Mesenchymal stem cell (in vitro differentiated cells and primary cell): ENCODE measurements around the gene VWCE.
"Not testable (repeated sequence)": the region's sequence is repeated elsewhere in the genome, so short reads cannot be mapped to it uniquely, and the experiment has no call there.

Experiments used
- DNase-seq: peaks from one replicate; pipeline ENCODE4 v3.0.0-alpha.2; 2013
- H2AFZ ChIP-seq: one replicate; pipeline ENCODE4 v1.6.1; 2013; ENCODE audit warnings: low read depth, mild to moderate bottlenecking, control low read depth, inconsistent platforms, low read length, moderate library complexity
- H2AK5ac ChIP-seq: 2 replicates; pipeline ENCODE4 v1.6.1; 2013; ENCODE audit warnings: low read length, moderate library complexity, mild to moderate bottlenecking, inconsistent platforms; ENCODE audit not compliant: severe bottlenecking
- H2BK120ac ChIP-seq: one replicate; pipeline ENCODE4 v1.6.1; 2013; ENCODE audit warnings: low read depth, mild to moderate bottlenecking, inconsistent platforms, low read length, moderate library complexity
- H2BK12ac ChIP-seq, 2 experiments: one replicate each; pipeline ENCODE4 v1.6.1; 2013; ENCODE audit warnings: inconsistent platforms in 2 of 2, low read length in 2 of 2, mild to moderate bottlenecking in 2 of 2, moderate library complexity in 2 of 2, control low read depth in 1 of 2
- H2BK15ac ChIP-seq: one replicate; pipeline ENCODE4 v1.6.1; 2013; ENCODE audit warnings: mild to moderate bottlenecking, low read depth, inconsistent platforms; ENCODE audit not compliant: poor library complexity, severe bottlenecking
- H2BK5ac ChIP-seq: 2 replicates; pipeline ENCODE4 v1.6.1; 2013; ENCODE audit warnings: low read depth, mild to moderate bottlenecking, low read length, control low read depth, inconsistent platforms; ENCODE audit not compliant: poor library complexity, severe bottlenecking
- H3K14ac ChIP-seq, 2 experiments: one replicate each; pipeline ENCODE4 v1.6.1; 2013; ENCODE audit warnings: inconsistent platforms in 2 of 2, low read length in 2 of 2, control low read depth in 1 of 2, mild to moderate bottlenecking in 1 of 2, moderate library complexity in 1 of 2
- H3K18ac ChIP-seq, 2 experiments: one replicate each; pipeline ENCODE4 v1.6.1; 2013; ENCODE audit warnings: inconsistent platforms in 2 of 2, low read length in 2 of 2, control low read depth in 1 of 2, low read depth in 1 of 2, mild to moderate bottlenecking in 1 of 2
- H3K23ac ChIP-seq, 2 experiments: one replicate each; pipeline ENCODE4 v1.6.1; 2013; ENCODE audit warnings: inconsistent platforms in 2 of 2, low read length in 2 of 2, mild to moderate bottlenecking in 2 of 2, moderate library complexity in 2 of 2, control low read depth in 1 of 2
- H3K27ac ChIP-seq: 2 replicates; pipeline ENCODE4 v1.5.1; 2013; ENCODE audit warnings: mild to moderate bottlenecking, moderate library complexity, low read length, control low read depth, inconsistent platforms; ENCODE audit not compliant: poor library complexity, severe bottlenecking
- H3K27me3 ChIP-seq, 2 experiments: 2 replicates each; pipeline versions ENCODE4 v1.6.1 to v1.7.0; 2013; ENCODE audit warnings: low read length in 2 of 2, mild to moderate bottlenecking in 2 of 2, moderate library complexity in 2 of 2, control low read depth in 1 of 2, inconsistent platforms in 1 of 2; ENCODE audit not compliant: control insufficient read depth in 1 of 2, insufficient read depth in 1 of 2
- H3K36me3 ChIP-seq, 2 experiments: 2 replicates each; pipeline versions ENCODE4 v1.6.1 to v1.7.0; 2013; ENCODE audit warnings: low read length in 2 of 2, control low read depth in 1 of 2, inconsistent platforms in 1 of 2, low read depth in 1 of 2, mild to moderate bottlenecking in 1 of 2; ENCODE audit not compliant: insufficient read depth in 2 of 2, control insufficient read depth in 1 of 2
- H3K4ac ChIP-seq, 2 experiments: one replicate each; pipeline ENCODE4 v1.6.1; 2013; ENCODE audit warnings: inconsistent platforms in 2 of 2, low read length in 2 of 2, mild to moderate bottlenecking in 2 of 2, moderate library complexity in 2 of 2, control low read depth in 1 of 2, low read depth in 1 of 2
- H3K4me1 ChIP-seq: 2 replicates; pipeline ENCODE4 v1.6.1; 2013; ENCODE audit warnings: low read depth, low read length, control low read depth; ENCODE audit not compliant: control insufficient read depth, insufficient read depth
- H3K4me2 ChIP-seq: 2 replicates; pipeline ENCODE4 v1.6.1; 2013; ENCODE audit warnings: low read length, mild to moderate bottlenecking, inconsistent platforms; ENCODE audit not compliant: poor library complexity, severe bottlenecking
- H3K4me3 ChIP-seq, 2 experiments: 2 replicates each; pipeline versions ENCODE4 v1.5.1 to v1.7.0; 2013; ENCODE audit warnings: low read length in 2 of 2, mild to moderate bottlenecking in 2 of 2, control low read depth in 1 of 2, low read depth in 1 of 2; ENCODE audit not compliant: insufficient read depth in 1 of 2
- H3K79me1 ChIP-seq: replicated peaks from 2 replicates; pipeline ENCODE4 v1.6.1; 2013; ENCODE audit warnings: mild to moderate bottlenecking, control low read depth, low read length, inconsistent platforms; ENCODE audit not compliant: poor library complexity, severe bottlenecking
- H3K9ac ChIP-seq: 2 replicates; pipeline ENCODE4 v1.7.0; 2013; ENCODE audit warnings: mild to moderate bottlenecking, low read length, moderate library complexity
- H3K9me3 ChIP-seq: 2 replicates; pipeline ENCODE4 v1.7.0; 2013; ENCODE audit warnings: mild to moderate bottlenecking, low read length; ENCODE audit not compliant: control insufficient read depth
- H4K8ac ChIP-seq: one replicate; pipeline ENCODE4 v1.6.1; 2013; ENCODE audit warnings: inconsistent platforms, mild to moderate bottlenecking, low read length, moderate library complexity
- H4K91ac ChIP-seq: one replicate; pipeline ENCODE4 v1.6.1; 2013; ENCODE audit warnings: mild to moderate bottlenecking, low read length, inconsistent platforms
- WGBS: methylation state at CpG from one replicate; pipeline ENCODE4 v1.1.7; 2013; ENCODE audit warnings: mixed read lengths; 5-methylcytosine and 5-hydroxymethylcytosine counted together

The VWCE gene

DNA sequence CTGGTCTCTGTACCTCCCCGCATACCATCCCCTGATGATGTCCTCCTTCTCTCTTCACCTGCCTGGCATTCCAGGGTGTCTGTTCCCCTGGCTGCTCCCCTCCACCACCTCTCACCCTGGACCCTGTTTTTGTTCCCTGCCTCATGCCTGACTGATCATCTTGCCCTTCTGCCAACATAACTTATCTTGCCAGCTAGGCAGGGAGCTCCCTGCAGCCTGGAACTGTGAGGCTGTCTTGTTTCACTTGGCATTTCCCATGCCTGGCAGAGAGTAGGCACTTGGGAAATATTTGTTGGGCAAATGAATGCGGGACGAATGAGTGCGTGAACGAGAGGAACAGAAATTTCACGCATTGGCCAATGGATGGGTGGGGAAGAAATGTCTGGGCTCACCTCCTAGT is 65.7 kb downstream of the VWCE start:
- not testable (repeated sequence) for H3K9ac ChIP-seq, H3K27ac ChIP-seq, H3K18ac ChIP-seq, H4K91ac ChIP-seq, H2BK5ac ChIP-seq, H3K4me3 ChIP-seq, H3K4me2 ChIP-seq, H3K79me1 ChIP-seq, H3K27me3 ChIP-seq, H2BK15ac ChIP-seq, H3K23ac ChIP-seq, H2AK5ac ChIP-seq, H4K8ac ChIP-seq, H2BK12ac ChIP-seq, H2BK120ac ChIP-seq, H3K4me1 ChIP-seq, DNase-seq, H2AFZ ChIP-seq, H3K9me3 ChIP-seq, H3K14ac ChIP-seq, H3K4ac ChIP-seq, H3K36me3 ChIP-seq
- WGBS: no CpG with 5 or more reads among the region's 6 CpGs

DNA sequence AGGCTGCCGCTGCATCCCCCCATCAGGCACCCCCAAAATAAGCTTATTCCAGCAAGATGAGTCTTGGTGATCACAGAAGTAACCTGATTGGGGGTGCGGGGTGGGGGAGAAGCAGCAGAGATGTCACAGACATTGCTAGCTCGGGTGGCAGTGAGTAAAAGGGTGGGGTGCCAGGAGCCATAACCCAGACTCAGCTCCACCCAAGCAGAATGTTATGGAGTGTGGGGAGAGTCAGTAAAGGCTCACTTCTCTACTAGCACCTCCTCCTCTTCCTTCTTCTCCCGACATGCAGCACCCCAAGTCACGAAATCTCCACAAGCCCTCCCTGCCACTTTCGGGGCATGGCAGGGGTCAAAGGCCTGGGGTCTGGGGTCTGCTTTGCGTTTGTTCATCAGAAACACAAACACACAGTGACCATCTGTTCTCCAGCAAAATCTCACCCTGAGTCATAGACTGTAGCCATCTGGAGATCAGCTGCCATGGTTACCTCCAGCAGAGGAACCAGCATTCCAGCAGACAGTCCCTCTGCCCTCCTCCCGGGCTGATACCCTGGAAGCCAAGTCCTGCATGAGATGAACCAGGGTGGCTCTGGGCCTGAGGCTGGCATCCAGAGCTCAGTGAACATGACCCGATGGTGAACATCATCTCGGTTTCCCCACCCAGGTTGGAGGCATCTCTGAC is 68.5 kb downstream of the VWCE start:
- not testable (repeated sequence) for H4K91ac ChIP-seq, H3K4ac ChIP-seq, H3K4me3 ChIP-seq, H2BK5ac ChIP-seq, H3K4me2 ChIP-seq, H2AK5ac ChIP-seq, H3K79me1 ChIP-seq, H3K9me3 ChIP-seq, H3K18ac ChIP-seq, H3K23ac ChIP-seq, DNase-seq, H2AFZ ChIP-seq, H4K8ac ChIP-seq, H2BK12ac ChIP-seq, H3K4me1 ChIP-seq, H2BK120ac ChIP-seq, H3K14ac ChIP-seq, H3K27me3 ChIP-seq, H2BK15ac ChIP-seq, H3K27ac ChIP-seq, H3K36me3 ChIP-seq, H3K9ac ChIP-seq
- no CpG with 5 or more reads among the region's 10 CpGs for WGBS

DNA sequence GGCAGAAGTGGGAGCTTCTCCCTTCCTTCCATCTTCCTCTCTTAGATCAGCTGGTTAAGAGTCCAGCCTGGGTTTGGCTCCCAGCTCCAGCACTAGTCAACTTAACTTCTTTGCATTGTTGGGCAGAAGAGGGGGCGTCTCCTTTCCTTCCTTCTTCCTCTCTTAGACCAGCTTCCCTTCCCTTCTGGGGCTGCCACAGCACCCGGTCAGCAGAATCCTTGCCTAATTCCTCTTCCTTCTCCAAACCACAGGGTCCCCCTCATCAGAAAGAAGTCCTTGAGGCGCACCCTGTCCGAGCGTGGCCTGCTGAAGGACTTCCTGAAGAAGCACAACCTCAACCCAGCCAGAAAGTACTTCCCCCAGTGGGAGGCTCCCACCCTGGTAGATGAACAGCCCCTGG is 72.4 kb downstream of the VWCE start:
- H3K79me1 ChIP-seq, H3K9ac ChIP-seq, H3K18ac ChIP-seq, H3K4ac ChIP-seq, H3K4me1 ChIP-seq, H2BK120ac ChIP-seq, DNase-seq, H3K9me3 ChIP-seq, H3K27ac ChIP-seq, H3K36me3 ChIP-seq, H3K23ac ChIP-seq, H3K14ac ChIP-seq, H2AK5ac ChIP-seq, H2BK5ac ChIP-seq, H3K27me3 ChIP-seq, H2BK12ac ChIP-seq, H3K4me2 ChIP-seq, H4K8ac ChIP-seq, H3K4me3 ChIP-seq, H2AFZ ChIP-seq, H4K91ac ChIP-seq, H2BK15ac ChIP-seq: not testable (repeated sequence)
- no CpG with 5 or more reads among the region's 5 CpGs for WGBS

DNA sequence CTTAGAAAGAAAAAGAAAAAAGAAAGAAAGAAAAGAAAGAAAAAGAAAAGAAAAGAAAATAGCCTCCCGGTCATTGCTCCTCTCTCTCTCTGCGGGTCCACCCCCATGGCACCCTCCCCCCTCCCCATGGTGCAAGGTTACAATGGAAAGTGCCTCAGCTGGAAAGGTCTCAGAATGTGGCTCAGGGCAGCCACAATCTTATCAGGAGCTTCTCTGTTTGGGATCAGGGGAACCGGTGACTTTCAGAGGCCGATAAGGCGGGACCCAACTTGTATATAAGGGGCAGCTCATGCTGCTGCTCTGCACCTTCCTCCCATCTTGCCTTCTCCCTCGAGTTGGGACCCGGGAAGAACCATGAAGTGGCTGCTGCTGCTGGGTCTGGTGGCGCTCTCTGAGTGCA is 73.1 kb downstream of the VWCE start, which contains the start of gene PGA4:
Gene PGA4 (plus strand): TSS at position 301 of the 400 bp plus-strand sequence. CDS start 54 bp downstream, at position 355.
- not testable (repeated sequence) for H4K91ac ChIP-seq, H3K4ac ChIP-seq, H3K18ac ChIP-seq, H3K36me3 ChIP-seq, H3K4me2 ChIP-seq, DNase-seq, H3K4me3 ChIP-seq, H2BK15ac ChIP-seq, H4K8ac ChIP-seq, H2BK120ac ChIP-seq, H2AK5ac ChIP-seq, H3K23ac ChIP-seq, H2BK5ac ChIP-seq, H2AFZ ChIP-seq, H3K9ac ChIP-seq, H3K4me1 ChIP-seq, H3K9me3 ChIP-seq, H3K79me1 ChIP-seq, H3K27ac ChIP-seq, H3K14ac ChIP-seq, H3K27me3 ChIP-seq, H2BK12ac ChIP-seq
- WGBS: no CpG with 5 or more reads among the region's 8 CpGs
